Measurements from ENCODE around the gene ITPKB.

DNA sequence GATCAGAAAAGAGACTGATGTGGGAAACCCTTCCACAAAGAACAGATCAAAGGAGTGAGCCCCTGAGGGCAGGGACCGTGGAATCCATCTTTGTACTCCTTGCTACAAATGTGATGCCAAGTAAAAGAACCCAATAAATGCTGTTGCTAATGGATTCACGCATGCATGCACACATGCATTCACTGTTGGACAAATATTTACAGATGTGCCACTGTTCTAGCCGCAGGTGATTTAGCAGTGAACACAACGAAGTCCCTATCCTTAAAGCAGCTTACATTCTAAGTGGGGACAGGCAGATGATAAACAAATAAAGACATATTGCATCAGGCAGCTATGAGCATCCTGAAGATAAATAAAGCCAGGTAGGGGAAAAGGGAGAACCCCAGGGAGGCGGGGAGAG lies 67.8 kb downstream of the ITPKB start:
- TF ChIP-seq, protein P1, sequence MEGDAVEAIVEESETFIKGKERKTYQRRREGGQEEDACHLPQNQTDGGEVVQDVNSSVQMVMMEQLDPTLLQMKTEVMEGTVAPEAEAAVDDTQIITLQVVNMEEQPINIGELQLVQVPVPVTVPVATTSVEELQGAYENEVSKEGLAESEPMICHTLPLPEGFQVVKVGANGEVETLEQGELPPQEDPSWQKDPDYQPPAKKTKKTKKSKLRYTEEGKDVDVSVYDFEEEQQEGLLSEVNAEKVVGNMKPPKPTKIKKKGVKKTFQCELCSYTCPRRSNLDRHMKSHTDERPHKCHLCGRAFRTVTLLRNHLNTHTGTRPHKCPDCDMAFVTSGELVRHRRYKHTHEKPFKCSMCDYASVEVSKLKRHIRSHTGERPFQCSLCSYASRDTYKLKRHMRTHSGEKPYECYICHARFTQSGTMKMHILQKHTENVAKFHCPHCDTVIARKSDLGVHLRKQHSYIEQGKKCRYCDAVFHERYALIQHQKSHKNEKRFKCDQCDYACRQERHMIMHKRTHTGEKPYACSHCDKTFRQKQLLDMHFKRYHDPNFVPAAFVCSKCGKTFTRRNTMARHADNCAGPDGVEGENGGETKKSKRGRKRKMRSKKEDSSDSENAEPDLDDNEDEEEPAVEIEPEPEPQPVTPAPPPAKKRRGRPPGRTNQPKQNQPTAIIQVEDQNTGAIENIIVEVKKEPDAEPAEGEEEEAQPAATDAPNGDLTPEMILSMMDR (IDR thresholded peaks at IDR 0.05; ENCODE audit: low read depth, low read length), result no peak
- no peak for TF ChIP-seq POLR2A (IDR thresholded peaks at IDR 0.05; ENCODE audit: extremely low read depth, insufficient read length)
